ENCODE data around the gene SEC14L1.
"Not testable (repeated sequence)": the region's sequence is repeated elsewhere in the genome, so short reads cannot be mapped to it uniquely, and the experiment has no call there.

Gene SEC14L1

GRCh38 chr17:77140878-77141767, at the start of gene SEC14L1:
Gene SEC14L1, plus strand, starts transcription at chr17:77140969. Its CDS starts 2,628 bp downstream, at chr17:77143597.
- no peak for DNase-seq

- no peak for DNase-seq
Measured at GRCh38 chr17:77092025-77092424, 48.7 kb upstream of the SEC14L1 start.

- DNase-seq = no peak
Measured at GRCh38 chr17:77095461-77095860, 45.3 kb upstream of the SEC14L1 start.

- no peak for DNase-seq
Measured at GRCh38 chr17:77096570-77097214, 44.1 kb upstream of the SEC14L1 start.

GRCh38 chr17:77097631-77098180, 43.1 kb upstream of the SEC14L1 start:
- DNase-seq = no peak

- no peak for DNase-seq
Measured at GRCh38 chr17:77098884-77099545, 41.8 kb upstream of the SEC14L1 start.

GRCh38 chr17:77099997-77100396, 40.8 kb upstream of the SEC14L1 start:
- DNase-seq = no peak

- DNase-seq = no peak
Measured at GRCh38 chr17:77101521-77102410, 39.0 kb upstream of the SEC14L1 start.

GRCh38 chr17:77102411-77103134, 38.2 kb upstream of the SEC14L1 start:
- not testable (repeated sequence) for DNase-seq

GRCh38 chr17:77105706-77106105, 35.1 kb upstream of the SEC14L1 start:
- DNase-seq = no peak

GRCh38 chr17:77106874-77107358, 33.9 kb upstream of the SEC14L1 start:
- no peak for DNase-seq

- no peak for DNase-seq
Measured at GRCh38 chr17:77107506-77108433, 33.0 kb upstream of the SEC14L1 start.

GRCh38 chr17:77109159-77109759, 31.5 kb upstream of the SEC14L1 start:
- DNase-seq = no peak

- DNase-seq = peak; percentile 26
Measured at GRCh38 chr17:77109764-77110359, 30.9 kb upstream of the SEC14L1 start.

- DNase-seq = not testable (repeated sequence)
Measured at GRCh38 chr17:77111165-77111933, 29.4 kb upstream of the SEC14L1 start.

- no peak for DNase-seq
Measured at GRCh38 chr17:77111934-77112296, 28.9 kb upstream of the SEC14L1 start.

- DNase-seq = no peak
Measured at GRCh38 chr17:77115510-77115909, 25.3 kb upstream of the SEC14L1 start.

- DNase-seq = no peak
Measured at GRCh38 chr17:77115947-77116346, 24.8 kb upstream of the SEC14L1 start.

Data from GDM1 (cell line).